HepG2 (cell line): ENCODE measurements around the gene DNM3. TPM values are rescaled to one million over a fixed set of nuclear protein-coding genes. Genes with fewer than 3 reads are reported as not detected.

ENCODE experiments used
- ATAC-seq: fragments of 200-7000 bp; cut with Tn5 transposase; 3 replicates; pipeline ENCODE4 v1.9.1; 2020; ENCODE audit warnings: mild to moderate bottlenecking, moderate library complexity
- BruUV-seq: library from RNA; stranded (reverse); fragments of 400-500 nt; replicated peaks from 2 replicates; lab custom pipeline; 2021; lab: Mats Ljungman, UMichigan
- CTCF ChIA-PET: fragments of 300-600 bp; formaldehyde crosslinking; extraction: SDS; loops from one replicate; lab custom pipeline; 2021; ENCODE audit warnings: low total read pairs, inconsistent platforms, low intra/inter-chr PET ratio; lab: Yijun Ruan, JAX
- POLR2A ChIA-PET: fragments of 350-600 bp; sonication (Branson Sonifier 250); formaldehyde crosslinking; loops from one replicate; lab custom pipeline; 2020; ENCODE audit warnings: antibody characterized with exemption, inconsistent platforms; lab: Yijun Ruan, JAX
- DNase-seq: peaks from one replicate; pipeline ENCODE4 v3.0.0-alpha.2; 2015; ENCODE audit warnings: low spot score
- FAIRE-seq: peaks from 3 replicates; lab custom pipeline; 2011; peaks lifted over from hg19 to GRCh38; lab: Jason Lieb, UNC
- H2AFZ ChIP-seq: one replicate; pipeline ENCODE4 v1.6.1; 2011; ENCODE audit warnings: low read length, inconsistent platforms
- H3K27ac ChIP-seq: fragments of 300-600 bp; 3 replicates; pipeline ENCODE4 v1.8.0; 2011; ENCODE audit warnings: mixed run types, mild to moderate bottlenecking, mixed read lengths, low read length, inconsistent platforms; ENCODE audit not compliant: insufficient read depth; ENCODE audit errors: extremely low read length
- H3K27me3 ChIP-seq, 2 experiments: fragments of 200-600 bp in 1 of 2; 2 replicates in 1 of 2; 3 replicates in 1 of 2; pipeline versions ENCODE4 v1.6.0 to v1.8.0; 2011; ENCODE audit warnings: low read length in 2 of 2, mild to moderate bottlenecking in 2 of 2, moderate library complexity in 2 of 2, inconsistent platforms in 1 of 2; ENCODE audit not compliant: insufficient read depth in 2 of 2, control insufficient read depth in 1 of 2
- H3K36me3 ChIP-seq, 2 experiments: fragments of 200-600 bp in 1 of 2; replicated peaks in 1 of 2; 2 replicates in 1 of 2; 3 replicates in 1 of 2; pipeline versions ENCODE4 v1.5.1 to v1.8.0; 2011; ENCODE audit warnings: low read length in 2 of 2, inconsistent platforms in 1 of 2; ENCODE audit not compliant: insufficient read depth in 2 of 2, control insufficient read depth in 1 of 2
- H3K4me1 ChIP-seq: 2 replicates; pipeline ENCODE4 v1.5.1; 2012; ENCODE audit warnings: low read length, inconsistent platforms; ENCODE audit not compliant: insufficient read depth
- H3K4me2 ChIP-seq: 2 replicates; pipeline ENCODE4 v1.6.0; 2011; ENCODE audit warnings: low read depth, low read length, inconsistent platforms
- H3K4me3 ChIP-seq, 3 experiments: fragments of 200-600 bp in 1 of 3; sonication (generic), shearing (Covaris generic) in 1 of 3; replicated peaks in 1 of 3; 2 replicates each; pipeline ENCODE4 v1.5.1; 2011 to 2016; ENCODE audit warnings: low read length in 3 of 3, inconsistent platforms in 2 of 3, low read depth in 2 of 3, mild to moderate bottlenecking in 2 of 3, control low read depth in 1 of 3, mixed read lengths in 1 of 3; ENCODE audit not compliant: insufficient read depth in 1 of 3
- H3K79me2 ChIP-seq: one replicate; pipeline ENCODE4 v1.6.1; 2011; ENCODE audit warnings: low read length, inconsistent platforms; ENCODE audit not compliant: insufficient read depth
- H3K9ac ChIP-seq: 2 replicates; pipeline ENCODE4 v1.6.0; 2011; ENCODE audit warnings: mild to moderate bottlenecking, low read depth, low read length, inconsistent platforms; ENCODE audit not compliant: insufficient read depth
- H3K9me3 ChIP-seq: 2 replicates; pipeline ENCODE4 v1.5.1; 2012; ENCODE audit warnings: mild to moderate bottlenecking, low read length
- H4K20me1 ChIP-seq: 2 replicates; pipeline ENCODE4 v1.6.0; 2011; ENCODE audit warnings: inconsistent platforms, mild to moderate bottlenecking, low read length, moderate library complexity; ENCODE audit not compliant: insufficient read depth
- AGO1 ChIP-seq: fragments of 200-400 bp; formaldehyde crosslinking; IDR thresholded peaks from 2 replicates; pipeline ENCODE4 v1.6.1; 2017; ENCODE audit warnings: mild to moderate bottlenecking, low read depth, low read length, moderate library complexity; ENCODE audit not compliant: poor library complexity, severe bottlenecking
- ARHGAP35 ChIP-seq: sonication (generic); formaldehyde crosslinking; IDR thresholded peaks from 2 replicates; pipeline ENCODE4 v1.9.0; 2022; ENCODE audit warnings: mild to moderate bottlenecking, inconsistent platforms, moderate library complexity, missing genetic modification reagents, borderline replicate concordance
- ATF7-NPFF ChIP-seq: sonication (generic); formaldehyde crosslinking; IDR thresholded peaks from 2 replicates; pipeline ENCODE4 v1.8.1; 2023; ENCODE audit warnings: mild to moderate bottlenecking, low read depth, missing genetic modification reagents, moderate library complexity
- GFI1 ChIP-seq: sonication (generic); formaldehyde crosslinking; IDR thresholded peaks from 2 replicates; pipeline ENCODE4 v1.5.0; 2020; ENCODE audit warnings: missing genetic modification reagents, mild to moderate bottlenecking, borderline replicate concordance
- HNF1A ChIP-seq, 2 experiments: sonication (generic) in 1 of 2; formaldehyde crosslinking in 1 of 2; IDR thresholded peaks; 2 replicates each; pipeline versions ENCODE4 v1.4.0 to v1.6.1; 2016 to 2020; ENCODE audit warnings: borderline replicate concordance in 1 of 2, low read depth in 1 of 2, mild to moderate bottlenecking in 1 of 2, missing genetic modification reagents in 1 of 2
- PPARG ChIP-seq: conservative IDR thresholded peaks from 2 replicates; pipeline ENCODE4 v1.6.1; 2016; ENCODE audit warnings: missing biosample characterization, missing genetic modification reagents
- RAD51 ChIP-seq: fragments of 450-650 bp; IDR thresholded peaks from 2 replicates; pipeline ENCODE4 v1.6.1; 2016; ENCODE audit warnings: borderline replicate concordance
- SATB2 ChIP-seq: sonication (generic); formaldehyde crosslinking; IDR thresholded peaks from 2 replicates; pipeline ENCODE4 v1.5.0; 2020; ENCODE audit warnings: missing genetic modification reagents
- TCF12 ChIP-seq, 2 experiments: fragments of 450-650 bp in 1 of 2; sonication (generic) in 1 of 2; formaldehyde crosslinking in 1 of 2; IDR thresholded peaks; 2 replicates each; pipeline versions ENCODE4 v1.6.1 to v1.8.0; 2017 to 2022; ENCODE audit warnings: antibody characterized with exemption in 1 of 2, mild to moderate bottlenecking in 1 of 2, missing genetic modification reagents in 1 of 2, moderate library complexity in 1 of 2
- TCF7 ChIP-seq: sonication (generic); IDR thresholded peaks from 2 replicates; pipeline ENCODE4 v1.6.1; 2016; ENCODE audit warnings: antibody characterized with exemption, low read depth
- ZBTB37 ChIP-seq: sonication (generic); formaldehyde crosslinking; IDR thresholded peaks from 2 replicates; pipeline ENCODE4 v1.4.0; 2020; ENCODE audit warnings: mild to moderate bottlenecking, missing genetic modification reagents
- ZNF589 ChIP-seq: sonication (generic); formaldehyde crosslinking; conservative IDR thresholded peaks from 2 replicates; pipeline ENCODE4 v1.8.0; 2022; ENCODE audit warnings: mild to moderate bottlenecking, moderate library complexity, missing genetic modification reagents
- ZNF746 ChIP-seq: sonication (generic); formaldehyde crosslinking; IDR thresholded peaks from 2 replicates; pipeline ENCODE4 v1.8.0; 2022; ENCODE audit warnings: mild to moderate bottlenecking, missing genetic modification reagents
- WGBS: methylation state at CpG from one replicate; pipeline ENCODE4 v1.1.6; 2017; ENCODE audit warnings: low lambda C conversion rate; 5-methylcytosine and 5-hydroxymethylcytosine counted together
- in situ Hi-C: cut with HindIII; loops from 2 replicates; pipeline ENCODE4 v1.10.0; 2017; ENCODE audit warnings: low pct_unique_long_range_greater_than_20kb; ENCODE audit not compliant: extremely low pct_ligation_motif_present
- intact Hi-C: fragments of 100-400 bp; cut with micrococcal nuclease; formaldehyde crosslinking; loops from one replicate; pipeline ENCODE4 v1.10.0; 2022; ENCODE audit not compliant: unreplicated experiment
- polyA plus RNA-seq, 8 experiments: library from polyadenylated mRNA; depleted of rRNA in 3 of 8; stranded (reverse) in 7 of 8; unstranded in 1 of 8; fragments of >200 nt; fragmentation: Illumina TruSeq in 4 of 8; extraction: Trizol in 4 of 8; gene quantifications; 2 replicates each; pipeline versions ENCODE4 v1.2.1 to v1.2.3, GENCODE V29; 2011 to 2016; ENCODE audit warnings: low read depth in 4 of 8, missing spikeins in 1 of 8, mixed read lengths in 1 of 8; ENCODE audit not compliant: insufficient read depth in 1 of 8
- total RNA-seq, 5 experiments: library from RNA; depleted of rRNA; stranded (reverse); fragments of >200 nt; fragmentation: Illumina TruSeq; extraction: Trizol; gene quantifications; 2 replicates each; pipeline ENCODE4 v1.2.3, GENCODE V29; 2016; ENCODE audit warnings: low read depth in 1 of 5

Gene DNM3
- total and polyA plus RNA-seq, 2 of the 13 experiments (the other 11 are each of a cell fraction or from before 2014, with no cell fraction given) = 0.05 TPM; not detected in 1

- FAIRE-seq (no peak), ATAC-seq (no peak), DNase-seq (no peak)
- Histone ChIP-seq H4K20me1 (no peaks in the 10 kb centered on the region), H3K9ac (no peak overlapping the region), H3K79me2 (no peaks in the 10 kb centered on the region), H3K4me3 (no peak overlapping the region), H2AFZ (no peak overlapping the region), H3K36me3 (no peaks in the 10 kb centered on the region), H3K27ac (no peak overlapping the region), H3K9me3 (no peaks in the 10 kb centered on the region), H3K27me3 (no peaks in the 10 kb centered on the region), H3K4me1 (no peaks in the 10 kb centered on the region), H3K4me2 (no peak overlapping the region)
- WGBS = 40% methylated on average over 1 of the region's 1 CpG
- intact Hi-C loops (no loop called here), in situ Hi-C loops (no loop called here)
- TF ChIP-seq PPARG (no peak), GFI1 (CRISPR knock-in tag) (no peak), ZNF589 (CRISPR knock-in tag) (no peak), ARHGAP35 (CRISPR knock-in tag) (no peak), ZNF746 (no peak), AGO1 (no peak), SATB2 (CRISPR knock-in tag) (no peak)
- no TSS peak for BruUV-seq
- ChIA-PET POLR2A (no interaction called here), CTCF (no interaction called here)
Measured at GRCh38 chr1:172176206-172176605, 334.9 kb downstream of the DNM3 start.

GRCh38 chr1:172177849-172178248, 336.6 kb downstream of the DNM3 start:
- FAIRE-seq (no peak), ATAC-seq (no peak), DNase-seq (no peak)
- Histone ChIP-seq H3K79me2 (no peaks in the 10 kb centered on the region), H3K9ac (no peak overlapping the region), H3K4me2 (no peak overlapping the region), H3K27me3 (no peaks in the 10 kb centered on the region), H3K36me3 (no peaks in the 10 kb centered on the region), H3K4me3 (no peak overlapping the region), H4K20me1 (no peaks in the 10 kb centered on the region), H2AFZ (no peak overlapping the region), H3K4me1 (no peaks in the 10 kb centered on the region), H3K9me3 (no peaks in the 10 kb centered on the region), H3K27ac (no peak overlapping the region)
- no TSS peak for BruUV-seq
- intact Hi-C loops = no loop called here
- CTCF ChIA-PET = no interaction called here
- WGBS = 55% methylated on average over 2 of the region's 2 CpGs
- POLR2A ChIA-PET = no interaction called here
- in situ Hi-C loops = no loop called here
- TF ChIP-seq AGO1 (no peak), RAD51 (no peak), TCF12 (IDR thresholded peaks at IDR 0.05) (no peak), TCF12 (CRISPR knock-in tag; IDR thresholded peaks at IDR 0.05) (no peak), ZBTB37 (CRISPR knock-in tag) (no peak), ATF7-NPFF (CRISPR knock-in tag) (no peak), TCF7 (no peak), HNF1A (IDR thresholded peaks at IDR 0.05; ENCODE audit: low read depth) (no peak), HNF1A (CRISPR knock-in tag; IDR thresholded peaks at IDR 0.05; ENCODE audit: borderline replicate concordance) (no peak)
